ENCODE data around the gene LAMC3. TPM values are rescaled to one million over a fixed set of nuclear protein-coding genes. Genes with fewer than 3 reads are reported as not detected.
A peak's percentile ranks its signal among the peaks of the same experiment; 100 is the strongest.

Gene LAMC3
- total RNA-seq (2014; rRNA removed; shearing (Covaris generic)) = not detected in 2 replicates
- not detected in 2 replicates for polyA plus RNA-seq (2016; fragmentation: Nextera tagmentation; extraction: Ambion mirVana)

GRCh38 chr9:131008909-131009618 lies at the start of gene LAMC3:
LAMC3 (plus strand) TSS chr9:131009174; CDS start chr9:131009215, 41 bp downstream.
- no peaks in the 10 kb centered on the region for H3K36me3 ChIP-seq (ENCODE audit: low read depth)
- peak; percentile 60 for DNase-seq
- H3K9ac ChIP-seq = no peak within 1 kb of the TSS
- no peaks in the 10 kb centered on the region for H4K20me1 ChIP-seq (ENCODE audit: insufficient read depth)
- H3F3A ChIP-seq (ENCODE audit: insufficient read depth) = no peaks in the 10 kb centered on the region
- H3K27ac ChIP-seq = no peak within 1 kb of the TSS
- H3K27me3 ChIP-seq (replicated peaks; ENCODE audit: insufficient read depth) = peaks cover 46% of the 10 kb centered on the region
- no peaks in the 10 kb centered on the region for H3K9me2 ChIP-seq (ENCODE audit: insufficient read depth)
- 7 to 9% methylated on average over 38 to 59 of the region's 88 CpGs for WGBS, 2 experiments (ENCODE audit: low coverage in 1 of 2, low lambda C conversion rate in 2 of 2, missing lambda C conversion rate in 2 of 2)
- peak; percentile 17 for TF ChIP-seq EZH2 (IDR thresholded peaks at IDR 0.05; ENCODE audit: insufficient read depth, poor library complexity, severe bottlenecking)
- no peak for TF ChIP-seq EZH2phosphoT487 (IDR thresholded peaks at IDR 0.05; ENCODE audit: insufficient read depth, low read depth)
- in situ Hi-C loops (cut with MboI) = no loop called here
- peak within 1 kb of the TSS; percentile 68 for H2AFZ ChIP-seq
- no peaks in the 10 kb centered on the region for H3K79me2 ChIP-seq (ENCODE audit: insufficient read depth)
- H3K4me2 ChIP-seq (ENCODE audit: unreplicated experiment) = peak within 1 kb of the TSS; percentile 55
- H3K9me3 ChIP-seq (ENCODE audit: low read depth) = no peaks in the 10 kb centered on the region
- peak within 1 kb of the TSS; percentile 54 for H3K4me3 ChIP-seq
- H3K4me1 ChIP-seq (ENCODE audit: insufficient read depth) = no peaks in the 10 kb centered on the region

DNA sequence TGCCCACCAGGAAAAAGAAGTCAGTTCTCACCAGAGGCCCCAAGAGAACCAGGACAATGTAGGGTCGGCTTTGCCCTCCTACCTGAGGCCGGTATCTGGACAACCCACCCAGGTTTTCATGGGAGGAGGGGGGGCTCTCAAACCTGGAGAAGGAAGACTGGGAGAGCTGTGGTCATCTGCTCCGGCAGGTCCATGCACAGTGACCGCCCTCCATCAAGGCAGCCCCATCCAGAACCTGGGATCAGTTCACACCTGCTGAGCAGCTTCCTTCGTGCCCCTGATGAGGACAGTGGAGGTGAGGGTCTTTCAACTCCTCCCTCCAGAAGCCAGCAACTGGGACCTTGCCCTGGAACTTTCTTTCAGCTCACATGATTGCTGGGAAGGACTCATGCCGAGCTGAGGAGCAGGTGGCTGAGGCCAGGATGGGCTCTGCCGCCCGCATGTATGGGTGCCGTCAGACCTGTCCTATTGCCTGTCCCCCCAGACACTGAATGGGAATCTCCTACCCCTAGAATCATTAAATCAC lies 49.1 kb upstream of the LAMC3 start:
- in situ Hi-C loops (cut with MboI) = no loop called here
- Histone ChIP-seq H3K79me2 (ENCODE audit: insufficient read depth) (no peaks in the 10 kb centered on the region), H3K9ac (no peak overlapping the region), H3K36me3 (ENCODE audit: low read depth) (no peaks in the 10 kb centered on the region), H3K27me3 (replicated peaks; ENCODE audit: insufficient read depth) (no peaks in the 10 kb centered on the region), H3K4me1 (ENCODE audit: insufficient read depth) (peaks cover 10% of the 10 kb centered on the region), H4K20me1 (ENCODE audit: insufficient read depth) (no peaks in the 10 kb centered on the region), H3K4me3 (no peak overlapping the region), H3K9me3 (ENCODE audit: low read depth) (no peaks in the 10 kb centered on the region), H3F3A (ENCODE audit: insufficient read depth) (no peaks in the 10 kb centered on the region), H2AFZ (no peak overlapping the region), H3K4me2 (ENCODE audit: unreplicated experiment) (no peak overlapping the region), H3K9me2 (ENCODE audit: insufficient read depth) (no peaks in the 10 kb centered on the region), H3K27ac (no peak overlapping the region)
- 92 to 95% methylated on average over 7 to 9 of the region's 9 CpGs for WGBS, 2 experiments (ENCODE audit: low coverage in 1 of 2, low lambda C conversion rate in 2 of 2, missing lambda C conversion rate in 2 of 2)
- DNase-seq = no peak
- TF ChIP-seq EZH2phosphoT487 (IDR thresholded peaks at IDR 0.05; ENCODE audit: insufficient read depth, low read depth) = no peak

- H3F3A ChIP-seq (ENCODE audit: insufficient read depth) = no peaks in the 10 kb centered on the region
- 94 to 95% methylated on average over 14 of the region's 14 CpGs for whole genome bisulfite sequencing, 2 experiments (ENCODE audit: low coverage in 1 of 2, low lambda C conversion rate in 2 of 2, missing lambda C conversion rate in 2 of 2)
- H3K9ac ChIP-seq = no peak overlapping the region
- H3K4me2 ChIP-seq (ENCODE audit: unreplicated experiment) = no peak overlapping the region
- no peaks in the 10 kb centered on the region for H3K9me2 ChIP-seq (ENCODE audit: insufficient read depth)
- H3K4me3 ChIP-seq = no peak overlapping the region
- no peaks in the 10 kb centered on the region for H3K36me3 ChIP-seq (ENCODE audit: low read depth)
- no peaks in the 10 kb centered on the region for H3K79me2 ChIP-seq (ENCODE audit: insufficient read depth)
- in situ Hi-C loops (cut with MboI) = no loop called here
- no peaks in the 10 kb centered on the region for H3K27me3 ChIP-seq (replicated peaks; ENCODE audit: insufficient read depth)
- no peak overlapping the region for H2AFZ ChIP-seq
- H3K9me3 ChIP-seq (ENCODE audit: low read depth) = no peaks in the 10 kb centered on the region
- no peaks in the 10 kb centered on the region for H4K20me1 ChIP-seq (ENCODE audit: insufficient read depth)
- no peak overlapping the region for H3K27ac ChIP-seq
- TF ChIP-seq EZH2phosphoT487 (IDR thresholded peaks at IDR 0.05; ENCODE audit: insufficient read depth, low read depth) = no peak
- no peak for TF ChIP-seq EZH2 (IDR thresholded peaks at IDR 0.05; ENCODE audit: insufficient read depth, poor library complexity, severe bottlenecking)
- H3K4me1 ChIP-seq (ENCODE audit: insufficient read depth) = peaks cover 10% of the 10 kb centered on the region
- no peak for DNase-seq
These were observed 48.2 kb upstream of the LAMC3 start for GRCh38 chr9:130960522-130961378.

DNA sequence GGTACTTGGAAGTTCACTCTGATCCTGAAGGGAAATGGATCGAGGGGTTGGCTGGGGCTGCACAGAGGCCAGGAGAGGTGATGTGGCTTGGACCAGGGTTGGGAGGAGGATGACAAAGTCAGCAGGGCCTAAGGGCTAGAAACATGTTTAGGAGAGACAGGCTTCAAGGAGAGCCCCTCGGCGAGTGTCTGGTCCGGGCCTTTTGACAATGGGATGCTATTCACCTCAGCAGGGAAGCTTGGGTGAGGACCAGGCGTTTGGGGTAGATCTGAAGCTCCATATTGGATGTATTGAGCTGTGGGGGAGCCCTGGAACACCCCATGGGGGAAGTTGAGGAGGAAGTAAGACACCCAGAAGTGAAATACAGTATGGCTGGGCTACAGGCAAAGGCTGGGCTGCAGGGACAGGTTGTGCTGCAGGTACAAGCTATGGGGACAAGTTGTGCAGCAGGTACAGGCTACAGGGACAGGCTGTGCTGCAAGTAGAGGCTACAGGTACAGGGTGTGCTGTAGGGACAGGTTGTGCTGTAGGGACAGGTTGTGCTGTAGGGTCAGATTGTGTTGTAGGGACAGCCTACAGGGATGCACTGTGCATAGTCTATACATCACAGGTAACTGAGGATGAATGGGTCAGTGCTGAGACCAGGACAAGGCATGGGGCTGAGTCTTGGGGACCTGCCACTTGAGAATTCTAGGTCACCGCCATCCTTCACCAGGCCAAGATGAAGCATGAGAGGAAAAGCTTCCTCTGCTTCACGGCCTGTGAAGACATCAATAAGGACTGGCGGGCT lies 47.3 kb upstream of the LAMC3 start:
- H3K27me3 ChIP-seq (replicated peaks; ENCODE audit: insufficient read depth) = no peaks in the 10 kb centered on the region
- no peaks in the 10 kb centered on the region for H3K36me3 ChIP-seq (ENCODE audit: low read depth)
- H3K4me3 ChIP-seq = no peak overlapping the region
- DNase-seq = no peak
- H3K4me2 ChIP-seq (ENCODE audit: unreplicated experiment) = peak overlapping the region; percentile 43
- no peaks in the 10 kb centered on the region for H4K20me1 ChIP-seq (ENCODE audit: insufficient read depth)
- no peak overlapping the region for H3K27ac ChIP-seq
- H3K4me1 ChIP-seq (ENCODE audit: insufficient read depth) = peaks cover 10% of the 10 kb centered on the region
- 90 to 95% methylated on average over 7 to 8 of the region's 8 CpGs for WGBS, 2 experiments (ENCODE audit: low coverage in 1 of 2, low lambda C conversion rate in 2 of 2, missing lambda C conversion rate in 2 of 2)
- TF ChIP-seq EZH2 (IDR thresholded peaks at IDR 0.05; ENCODE audit: insufficient read depth, poor library complexity, severe bottlenecking) (no peak), EZH2phosphoT487 (IDR thresholded peaks at IDR 0.05; ENCODE audit: insufficient read depth, low read depth) (no peak)
- H3K9me2 ChIP-seq (ENCODE audit: insufficient read depth) = no peaks in the 10 kb centered on the region
- H3F3A ChIP-seq (ENCODE audit: insufficient read depth) = no peaks in the 10 kb centered on the region
- in situ Hi-C loops (cut with MboI) = no loop called here
- no peak overlapping the region for H3K9ac ChIP-seq
- no peaks in the 10 kb centered on the region for H3K9me3 ChIP-seq (ENCODE audit: low read depth)
- no peaks in the 10 kb centered on the region for H3K79me2 ChIP-seq (ENCODE audit: insufficient read depth)
- H2AFZ ChIP-seq = no peak overlapping the region
